Progenitor cell of endocrine pancreas (in vitro differentiated cells): ENCODE results near the gene KCNH1. TPM values are rescaled to one million over a fixed set of nuclear protein-coding genes. Genes with fewer than 3 reads are reported as not detected.

Experiments used
- DNase-seq: peaks from one replicate; pipeline ENCODE4 v3.0.0; 2021; ENCODE audit warnings: low spot score; ENCODE audit not compliant: unreplicated experiment
- H3K27ac Mint-ChIP-seq: 2 replicates; pipeline ENCODE4 v1.8.0; 2021; ENCODE audit warnings: mild to moderate bottlenecking, moderate library complexity, mixed read lengths
- H3K27me3 Mint-ChIP-seq: 2 replicates; pipeline ENCODE4 v1.8.0; 2021; ENCODE audit warnings: mixed read lengths
- H3K36me3 Mint-ChIP-seq: 2 replicates; pipeline ENCODE4 v1.8.0; 2022; ENCODE audit warnings: mixed read lengths; ENCODE audit not compliant: insufficient read depth
- H3K4me1 Mint-ChIP-seq: 2 replicates; pipeline ENCODE4 v1.8.0; 2021; ENCODE audit warnings: low read depth, mixed read lengths
- H3K4me3 Mint-ChIP-seq: 2 replicates; pipeline ENCODE4 v1.8.0; 2021; ENCODE audit warnings: low read depth, mild to moderate bottlenecking, moderate library complexity, mixed read lengths
- H3K9me3 Mint-ChIP-seq: 2 replicates; pipeline ENCODE4 v1.8.0; 2021; ENCODE audit warnings: low read depth, mixed read lengths
- total RNA-seq: library from RNA; stranded (reverse); gene quantifications from 2 replicates; pipeline ENCODE4 v1.2.1, GENCODE V29; 2021
- TF ChIP-seq, protein P1 (sequence below): fragments of 200-600 bp; sonication (generic); IDR thresholded peaks from one replicate; pipeline ENCODE4 v1.5.0; 2021; ENCODE audit warnings: antibody characterized with exemption, mild to moderate bottlenecking; ENCODE audit not compliant: unreplicated experiment

KCNH1 gene
- total RNA-seq, 1 donor from 2014 or later, result 0.38 TPM

- H3K27ac Mint-ChIP-seq, result no peak overlapping the region
These were observed 445.3 kb downstream of the KCNH1 start for GRCh38 chr1:210688512-210689234.

DNA sequence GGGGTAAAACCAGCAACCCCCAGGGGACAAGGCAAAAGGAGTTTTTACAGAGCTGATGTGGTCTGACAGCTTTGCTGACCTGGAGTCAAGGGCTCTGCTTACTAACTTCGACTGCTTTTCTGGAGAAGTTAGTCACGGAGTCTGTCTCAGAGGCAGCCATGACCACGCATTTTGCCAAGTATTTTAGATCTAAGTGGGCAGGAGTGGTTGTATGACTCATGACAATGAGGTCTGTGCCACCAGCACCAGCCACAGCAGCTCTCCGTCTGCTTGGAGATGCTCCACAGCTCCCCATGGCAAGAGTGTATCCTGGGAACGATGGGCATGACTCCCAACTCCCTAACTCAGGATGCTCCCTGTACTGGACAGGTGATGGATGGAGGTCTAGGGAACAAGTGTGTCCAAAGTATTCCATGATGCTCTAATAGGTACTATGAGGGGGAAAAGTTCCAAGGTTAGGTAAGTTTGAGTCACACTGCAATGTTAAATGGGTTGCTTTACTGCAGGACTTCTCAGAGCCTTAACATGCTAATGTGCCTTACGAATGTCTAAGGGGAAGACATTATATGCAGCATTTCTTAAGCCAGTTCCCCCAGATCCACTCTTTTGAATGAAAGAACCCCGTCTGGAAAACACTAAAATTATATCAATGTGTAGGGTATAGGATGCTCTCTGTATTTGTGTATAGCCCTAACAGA, 446.2 kb downstream of the KCNH1 start:
- Mint-ChIP-seq H3K36me3 (peaks cover 2% of the 10 kb centered on the region), H3K27me3 (no peaks in the 10 kb centered on the region), H3K9me3 (no peaks in the 10 kb centered on the region), H3K4me1 (no peaks in the 10 kb centered on the region), H3K27ac (no peak overlapping the region), H3K4me3 (no peak overlapping the region)
- TF ChIP-seq, protein P1, sequence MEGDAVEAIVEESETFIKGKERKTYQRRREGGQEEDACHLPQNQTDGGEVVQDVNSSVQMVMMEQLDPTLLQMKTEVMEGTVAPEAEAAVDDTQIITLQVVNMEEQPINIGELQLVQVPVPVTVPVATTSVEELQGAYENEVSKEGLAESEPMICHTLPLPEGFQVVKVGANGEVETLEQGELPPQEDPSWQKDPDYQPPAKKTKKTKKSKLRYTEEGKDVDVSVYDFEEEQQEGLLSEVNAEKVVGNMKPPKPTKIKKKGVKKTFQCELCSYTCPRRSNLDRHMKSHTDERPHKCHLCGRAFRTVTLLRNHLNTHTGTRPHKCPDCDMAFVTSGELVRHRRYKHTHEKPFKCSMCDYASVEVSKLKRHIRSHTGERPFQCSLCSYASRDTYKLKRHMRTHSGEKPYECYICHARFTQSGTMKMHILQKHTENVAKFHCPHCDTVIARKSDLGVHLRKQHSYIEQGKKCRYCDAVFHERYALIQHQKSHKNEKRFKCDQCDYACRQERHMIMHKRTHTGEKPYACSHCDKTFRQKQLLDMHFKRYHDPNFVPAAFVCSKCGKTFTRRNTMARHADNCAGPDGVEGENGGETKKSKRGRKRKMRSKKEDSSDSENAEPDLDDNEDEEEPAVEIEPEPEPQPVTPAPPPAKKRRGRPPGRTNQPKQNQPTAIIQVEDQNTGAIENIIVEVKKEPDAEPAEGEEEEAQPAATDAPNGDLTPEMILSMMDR, result no peak
- DNase-seq, result no peak

More at GRCh38 chr1:210688512-210689234, 445.3 kb downstream of the KCNH1 start:
- no peaks in the 10 kb centered on the region for H3K27me3 Mint-ChIP-seq
- H3K9me3 Mint-ChIP-seq, result no peaks in the 10 kb centered on the region
- TF ChIP-seq, protein P1, result no peak
- no peak overlapping the region for H3K4me3 Mint-ChIP-seq
- H3K36me3 Mint-ChIP-seq, result peaks cover 2% of the 10 kb centered on the region
- no peak for DNase-seq
- no peaks in the 10 kb centered on the region for H3K4me1 Mint-ChIP-seq

DNA sequence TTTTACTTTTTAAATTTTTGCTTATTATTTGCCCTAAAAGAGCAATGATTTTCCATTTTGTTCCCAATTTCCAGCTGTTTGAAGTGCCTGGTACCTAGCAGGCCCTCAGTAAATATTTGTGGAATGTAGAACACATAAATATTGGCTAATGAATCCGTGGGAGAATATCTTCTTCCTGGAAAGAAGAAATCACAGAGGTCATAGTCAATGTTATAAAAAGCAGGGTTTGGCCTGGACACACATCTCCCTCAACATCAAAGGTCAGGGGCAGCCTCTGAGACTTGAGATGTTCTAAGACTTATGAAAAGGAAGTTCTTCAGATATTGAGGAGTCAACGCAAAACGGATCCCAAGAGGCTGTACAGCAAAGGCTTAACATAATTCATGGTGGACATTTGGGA, 447.1 kb downstream of the KCNH1 start:
- H3K9me3 Mint-ChIP-seq, result no peaks in the 10 kb centered on the region
- H3K4me3 Mint-ChIP-seq, result no peak overlapping the region
- TF ChIP-seq, protein P1, result no peak
- no peaks in the 10 kb centered on the region for H3K27me3 Mint-ChIP-seq
- no peaks in the 10 kb centered on the region for H3K4me1 Mint-ChIP-seq
- no peak for DNase-seq
- peaks cover 2% of the 10 kb centered on the region for H3K36me3 Mint-ChIP-seq
- no peak overlapping the region for H3K27ac Mint-ChIP-seq

DNA sequence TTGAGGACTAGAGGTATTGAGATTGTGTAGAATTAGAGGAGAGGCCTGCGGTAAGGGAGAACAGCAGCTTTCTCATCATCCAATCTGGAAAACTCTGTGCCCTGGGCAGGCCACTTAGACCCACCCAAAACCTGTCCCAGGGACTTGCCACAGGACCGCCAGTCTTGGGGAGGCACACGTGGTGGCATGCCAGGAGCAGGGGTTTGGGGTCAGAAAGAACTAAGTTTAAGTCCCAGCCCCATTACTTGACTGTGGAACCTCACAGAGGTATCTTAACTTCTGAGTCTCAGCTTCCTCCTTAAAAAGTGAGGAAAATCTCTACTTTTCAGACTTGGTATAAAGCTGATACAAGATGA, 448.7 kb downstream of the KCNH1 start:
- DNase-seq, result no peak
- Mint-ChIP-seq H3K9me3 (no peaks in the 10 kb centered on the region), H3K27ac (no peak overlapping the region), H3K36me3 (peaks cover 2% of the 10 kb centered on the region), H3K4me1 (no peaks in the 10 kb centered on the region), H3K27me3 (no peaks in the 10 kb centered on the region), H3K4me3 (no peak overlapping the region)
- TF ChIP-seq, protein P1, result no peak

DNA sequence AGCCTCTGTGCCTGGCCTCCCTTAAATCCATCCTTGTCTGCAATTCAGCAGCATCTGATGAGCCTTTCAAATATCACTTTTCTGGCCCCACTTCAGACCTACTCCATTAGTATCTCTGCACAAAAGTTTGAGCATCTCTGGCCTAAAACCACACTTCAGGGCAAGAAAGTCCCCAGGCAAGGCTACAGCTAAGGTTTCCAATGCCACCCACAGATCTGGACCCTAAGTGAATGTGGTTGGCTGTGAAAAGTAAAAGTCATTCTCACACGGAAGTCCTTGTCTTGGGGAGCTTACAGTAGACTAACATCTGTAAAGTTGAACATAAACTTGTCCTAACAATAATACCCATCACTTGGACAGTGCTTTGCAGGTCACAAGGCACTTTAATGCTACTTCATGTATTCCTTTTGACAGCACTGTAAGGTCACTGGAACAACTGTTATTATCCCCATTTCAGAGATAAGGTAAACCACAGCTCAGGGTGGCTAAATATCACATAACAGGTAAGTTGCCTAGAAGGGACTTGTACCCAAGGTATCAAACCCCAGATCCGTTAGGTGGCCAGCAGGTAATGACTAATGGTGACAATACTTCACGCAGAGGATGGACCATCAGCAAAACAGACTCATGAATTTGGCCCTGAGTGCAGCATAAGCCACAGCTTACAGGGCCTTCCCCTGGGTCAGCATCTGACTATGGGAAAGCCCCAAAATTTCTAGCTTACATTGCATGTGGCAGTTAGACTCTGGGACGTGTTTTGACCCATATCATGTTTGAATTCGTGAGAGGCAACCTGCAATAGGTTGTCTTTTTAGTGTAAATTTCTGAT, 449.3 kb downstream of the KCNH1 start:
- TF ChIP-seq, protein P1, result no peak
- H3K27ac Mint-ChIP-seq, result no peak overlapping the region
- no peaks in the 10 kb centered on the region for H3K9me3 Mint-ChIP-seq
- H3K27me3 Mint-ChIP-seq, result no peaks in the 10 kb centered on the region
- no peak overlapping the region for H3K4me3 Mint-ChIP-seq
- H3K4me1 Mint-ChIP-seq, result no peaks in the 10 kb centered on the region
- peaks cover 2% of the 10 kb centered on the region for H3K36me3 Mint-ChIP-seq
- DNase-seq, result no peak
